Liver (tissue), 9 donors: ENCODE results near the gene GIT2. TPM values are rescaled to one million over a fixed set of nuclear protein-coding genes. Genes with fewer than 3 reads are reported as not detected.
A peak's percentile ranks its signal among the peaks of the same experiment; 100 is the strongest.

Source experiments
- DNase-seq: peaks from one replicate; pipeline ENCODE4 v3.0.0-alpha.2; 2017; ENCODE audit warnings: low spot score
- H3K27ac ChIP-seq, 2 donors: one replicate each; pipeline ENCODE4 v1.7.0; 2013; ENCODE audit warnings: inconsistent platforms in 2 of 2, low read length in 2 of 2, control low read depth in 1 of 2, low read depth in 1 of 2, mild to moderate bottlenecking in 1 of 2
- H3K27me3 ChIP-seq, 4 donors: one replicate each; pipeline versions ENCODE4 v1.6.1 to v1.7.0; 2013; ENCODE audit warnings: low read length in 3 of 4, inconsistent platforms in 1 of 4, mild to moderate bottlenecking in 1 of 4, moderate library complexity in 1 of 4; ENCODE audit not compliant: control insufficient read depth in 4 of 4, insufficient read depth in 4 of 4
- H3K36me3 ChIP-seq, 4 donors: one replicate each; pipeline versions ENCODE4 v1.6.1 to v1.7.0; 2013; ENCODE audit warnings: low read length in 3 of 4, mild to moderate bottlenecking in 3 of 4, low read depth in 1 of 4, moderate library complexity in 1 of 4; ENCODE audit not compliant: control insufficient read depth in 4 of 4, insufficient read depth in 3 of 4
- H3K4me1 ChIP-seq, 4 donors: one replicate each; pipeline versions ENCODE4 v1.6.1 to v1.7.0; 2013; ENCODE audit warnings: low read length in 3 of 4, mild to moderate bottlenecking in 3 of 4, moderate library complexity in 1 of 4; ENCODE audit not compliant: control insufficient read depth in 4 of 4, insufficient read depth in 4 of 4
- H3K4me3 ChIP-seq, 3 donors: one replicate each; pipeline versions ENCODE4 v1.6.1 to v1.7.0; 2013; ENCODE audit warnings: low read length in 3 of 3, control low read depth in 1 of 3, low read depth in 1 of 3, mild to moderate bottlenecking in 1 of 3
- H3K9ac ChIP-seq, 2 donors: one replicate each; pipeline ENCODE4 v1.7.0; 2013; ENCODE audit warnings: low read length in 2 of 2, mild to moderate bottlenecking in 2 of 2, moderate library complexity in 2 of 2, control low read depth in 1 of 2, low read depth in 1 of 2
- H3K9me3 ChIP-seq, 4 donors: one replicate each; pipeline versions ENCODE4 v1.6.1 to v1.7.0; 2013; ENCODE audit warnings: low read length in 3 of 4; ENCODE audit not compliant: control insufficient read depth in 4 of 4
- ATF3 ChIP-seq: IDR thresholded peaks from 2 replicates; pipeline ENCODE4 v1.6.1; 2016; ENCODE audit warnings: antibody characterized with exemption
- CTCF ChIP-seq: fragments of 150-350 bp; IDR thresholded peaks from 2 replicates; pipeline ENCODE4 v1.5.1; 2017; ENCODE audit warnings: improper control_type of control experiment, low read depth, low read length; ENCODE audit not compliant: missing input control
- EGR1 ChIP-seq, 2 donors: IDR thresholded peaks; 2 replicates each; pipeline ENCODE4 v1.6.1; 2016 to 2018; ENCODE audit warnings: antibody characterized with exemption in 2 of 2, low read depth in 2 of 2
- FOXA1 ChIP-seq: IDR thresholded peaks from 2 replicates; pipeline ENCODE4 v1.6.1; 2016; ENCODE audit warnings: antibody characterized with exemption
- FOXA2 ChIP-seq: IDR thresholded peaks from 2 replicates; pipeline ENCODE4 v1.6.1; 2016; ENCODE audit warnings: antibody characterized with exemption
- GABPA ChIP-seq, 2 donors: IDR thresholded peaks in 1 of 2; conservative IDR thresholded peaks in 1 of 2; 2 replicates each; pipeline ENCODE4 v1.6.1; 2016; ENCODE audit warnings: antibody characterized with exemption in 2 of 2, mild to moderate bottlenecking in 1 of 2, moderate library complexity in 1 of 2
- HNF4A ChIP-seq, 2 donors: conservative IDR thresholded peaks; 2 replicates each; pipeline ENCODE4 v1.6.1; 2016; ENCODE audit warnings: antibody characterized with exemption in 2 of 2, mild to moderate bottlenecking in 2 of 2
- HNF4G ChIP-seq: IDR thresholded peaks from 2 replicates; pipeline ENCODE4 v1.6.1; 2016; ENCODE audit warnings: antibody characterized with exemption
- JUND ChIP-seq, 2 donors: IDR thresholded peaks; 2 replicates each; pipeline ENCODE4 v1.6.1; 2016; ENCODE audit warnings: antibody characterized with exemption in 2 of 2
- MAX ChIP-seq: IDR thresholded peaks from 2 replicates; pipeline ENCODE4 v1.6.1; 2016; ENCODE audit warnings: antibody characterized with exemption
- NR2F2 ChIP-seq: IDR thresholded peaks from 2 replicates; pipeline ENCODE4 v1.6.1; 2016; ENCODE audit warnings: antibody characterized with exemption
- RAD21 ChIP-seq, 2 donors: IDR thresholded peaks; 2 replicates each; pipeline ENCODE4 v1.6.1; 2016; ENCODE audit warnings: antibody characterized with exemption in 2 of 2, mild to moderate bottlenecking in 2 of 2
- REST ChIP-seq: IDR thresholded peaks from 2 replicates; pipeline ENCODE4 v1.6.1; 2016; ENCODE audit warnings: antibody characterized with exemption, mild to moderate bottlenecking
- RXRA ChIP-seq, 2 donors: IDR thresholded peaks; 2 replicates each; pipeline ENCODE4 v1.6.1; 2017 to 2018; ENCODE audit warnings: antibody characterized with exemption in 2 of 2, mild to moderate bottlenecking in 1 of 2
- SP1 ChIP-seq: IDR thresholded peaks from 2 replicates; pipeline ENCODE4 v1.6.1; 2018; ENCODE audit warnings: antibody characterized with exemption, mild to moderate bottlenecking
- TAF1 ChIP-seq: conservative IDR thresholded peaks from 2 replicates; pipeline ENCODE4 v1.6.1; 2016; ENCODE audit warnings: antibody characterized with exemption, mild to moderate bottlenecking
- YY1 ChIP-seq: IDR thresholded peaks from 2 replicates; pipeline ENCODE4 v1.6.1; 2016; ENCODE audit warnings: antibody characterized with exemption, mild to moderate bottlenecking
- ZBTB33 ChIP-seq: IDR thresholded peaks from 2 replicates; pipeline ENCODE4 v1.6.1; 2016; ENCODE audit warnings: antibody characterized with exemption
- WGBS: extraction: QIAGEN DNeasy Blood & Tissue Kit; methylation state at CpG from one replicate; pipeline ENCODE4 v1.1.7; 2013; 5-methylcytosine and 5-hydroxymethylcytosine counted together
- polyA plus RNA-seq, 2 donors: library from polyadenylated mRNA; stranded (reverse) in 1 of 2; unstranded in 1 of 2; fragments of 200-250 nt in 1 of 2; fragments of >200 nt in 1 of 2; fragmentation: Nextera tagmentation in 1 of 2; extraction: Ambion mirVana in 1 of 2; gene quantifications; one replicate each; pipeline versions ENCODE4 v1.2.1 to v1.2.3, GENCODE V29; 2013 to 2015
- total RNA-seq, 2 donors: library from RNA; depleted of rRNA; stranded (reverse); fragments of >200 nt; gene quantifications; one replicate each; pipeline ENCODE4 v1.2.3, GENCODE V29; 2014
- donor health status: healthy.
- donor health status: healthy.
- donor health status: healthy.
- donor health status: healthy.
- donor health status: healthy.

GIT2 gene
- total and polyA plus RNA-seq, 4 donors, result 6.7 to 30.4 (median 16.7) TPM

- H3K9ac ChIP-seq, result no peak overlapping the region
- WGBS, result 38% methylated on average over 5 of the region's 5 CpGs
- H3K9me3 ChIP-seq, result no peaks in the 10 kb centered on the region
- peaks cover 0 to 13% (median 11%) of the 10 kb centered on the region in 4 donors for H3K36me3 ChIP-seq
- H3K27me3 ChIP-seq, result no peaks in the 10 kb centered on the region
- H3K4me3 ChIP-seq, result no peak overlapping the region
- H3K27ac ChIP-seq, result peak overlapping the region; percentile 56 to 72
- no peak for TF ChIP-seq GABPA (IDR thresholded peaks at IDR 0.05 in 1 of 2, conservative IDR thresholded peaks at IDR 0.05 in 1 of 2)
- TF ChIP-seq NR2F2, result no peak
- TF ChIP-seq HNF4A (conservative IDR thresholded peaks at IDR 0.05), result peak; percentile 20 to 40
- no peak for TF ChIP-seq MAX
- TF ChIP-seq EGR1 (IDR thresholded peaks at IDR 0.05; ENCODE audit: low read depth in 2 of 2), result no peak
- TF ChIP-seq SP1, result peak; percentile 44
- TF ChIP-seq FOXA2, result peak; percentile 57
- TF ChIP-seq RAD21 (IDR thresholded peaks at IDR 0.05), result no peak
- TF ChIP-seq JUND (IDR thresholded peaks at IDR 0.05), result peak; percentile 78 to 83
- TF ChIP-seq TAF1, result no peak
- no peak for TF ChIP-seq HNF4G
- TF ChIP-seq REST, result no peak
- TF ChIP-seq YY1, result no peak
- peak in 1 of 2 donors; percentile 60 for TF ChIP-seq RXRA (IDR thresholded peaks at IDR 0.05)
- TF ChIP-seq CTCF, result no peak
- TF ChIP-seq ATF3, result peak; percentile 56
- TF ChIP-seq ZBTB33, result no peak
- TF ChIP-seq FOXA1, result no peak
- DNase-seq, result no peak
- H3K4me1 ChIP-seq, result peaks cover 7 to 42% (median 28%) of the 10 kb centered on the region in 4 donors
Measured at GRCh38 chr12:110039085-110039807, 43.1 kb upstream of the GIT2 start.
